ENCODE results near the gene MLF1.
"Not testable (repeated sequence)": the region's sequence is repeated elsewhere in the genome, so short reads cannot be mapped to it uniquely, and the experiment has no call there.

MLF1 gene

DNA sequence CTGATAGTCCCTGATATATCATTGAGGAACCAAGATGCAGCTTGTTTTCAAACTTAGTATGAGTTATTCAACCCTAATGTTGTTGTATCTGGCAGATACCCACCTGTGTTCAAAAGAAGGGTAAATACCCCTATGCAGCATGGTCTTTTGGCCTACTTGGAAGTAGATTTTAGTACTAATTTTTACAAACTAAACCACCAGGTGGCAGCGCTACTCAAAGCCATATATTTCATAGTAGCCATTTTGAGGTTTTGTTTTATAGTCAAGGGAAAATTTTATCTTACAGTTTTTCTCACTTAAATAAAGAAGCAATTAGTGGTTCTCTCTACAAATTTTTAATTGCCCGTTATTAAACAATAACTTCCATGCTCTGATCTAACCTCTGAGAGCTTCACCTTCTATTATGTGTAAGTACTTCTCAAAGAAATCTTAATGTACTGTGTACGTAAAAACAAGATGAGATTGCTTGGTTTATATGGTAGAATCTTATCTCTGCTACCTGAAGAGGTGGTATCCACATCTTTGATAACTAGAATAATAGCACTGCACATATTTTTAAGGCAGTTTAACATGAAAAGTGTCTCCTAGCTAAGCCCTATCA, 31.5 kb upstream of the MLF1 start:
- no peak overlapping the region for H2AFZ ChIP-seq (ENCODE audit: low read length)
- no peaks in the 10 kb centered on the region for H3K27me3 ChIP-seq (ENCODE audit: insufficient read depth, low read length)
- no peaks in the 10 kb centered on the region for H3K9me2 ChIP-seq (ENCODE audit: low read depth, low read length)
- TF ChIP-seq EZH2 (IDR thresholded peaks at IDR 0.05; ENCODE audit: borderline replicate concordance, low read length), result no peak
- TF ChIP-seq, protein P1, sequence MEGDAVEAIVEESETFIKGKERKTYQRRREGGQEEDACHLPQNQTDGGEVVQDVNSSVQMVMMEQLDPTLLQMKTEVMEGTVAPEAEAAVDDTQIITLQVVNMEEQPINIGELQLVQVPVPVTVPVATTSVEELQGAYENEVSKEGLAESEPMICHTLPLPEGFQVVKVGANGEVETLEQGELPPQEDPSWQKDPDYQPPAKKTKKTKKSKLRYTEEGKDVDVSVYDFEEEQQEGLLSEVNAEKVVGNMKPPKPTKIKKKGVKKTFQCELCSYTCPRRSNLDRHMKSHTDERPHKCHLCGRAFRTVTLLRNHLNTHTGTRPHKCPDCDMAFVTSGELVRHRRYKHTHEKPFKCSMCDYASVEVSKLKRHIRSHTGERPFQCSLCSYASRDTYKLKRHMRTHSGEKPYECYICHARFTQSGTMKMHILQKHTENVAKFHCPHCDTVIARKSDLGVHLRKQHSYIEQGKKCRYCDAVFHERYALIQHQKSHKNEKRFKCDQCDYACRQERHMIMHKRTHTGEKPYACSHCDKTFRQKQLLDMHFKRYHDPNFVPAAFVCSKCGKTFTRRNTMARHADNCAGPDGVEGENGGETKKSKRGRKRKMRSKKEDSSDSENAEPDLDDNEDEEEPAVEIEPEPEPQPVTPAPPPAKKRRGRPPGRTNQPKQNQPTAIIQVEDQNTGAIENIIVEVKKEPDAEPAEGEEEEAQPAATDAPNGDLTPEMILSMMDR (IDR thresholded peaks at IDR 0.05; ENCODE audit: low read length), result peak; percentile 84
- no peaks in the 10 kb centered on the region for H3F3A ChIP-seq (ENCODE audit: insufficient read depth, low read length)
- H3K79me2 ChIP-seq (ENCODE audit: insufficient read depth, low read length), result no peaks in the 10 kb centered on the region
- no peaks in the 10 kb centered on the region for H4K20me1 ChIP-seq (ENCODE audit: insufficient read depth, low read length)
- no peaks in the 10 kb centered on the region for H3K4me1 ChIP-seq (ENCODE audit: insufficient read depth, low read length, severe bottlenecking)
- H3K36me3 ChIP-seq (ENCODE audit: insufficient read depth, low read length), result peaks cover 10% of the 10 kb centered on the region
- H3K4me3 ChIP-seq (ENCODE audit: low read depth, low read length, poor library complexity, severe bottlenecking), result no peak overlapping the region
- no peak overlapping the region for H3K4me2 ChIP-seq (ENCODE audit: low read length)
- H3K9ac ChIP-seq (ENCODE audit: low read length), result no peak overlapping the region
- H3K27ac ChIP-seq (ENCODE audit: low read depth, low read length, poor library complexity, severe bottlenecking), result no peak overlapping the region
- no peaks in the 10 kb centered on the region for H3K9me3 ChIP-seq (ENCODE audit: low read length)

- H3K9me2 ChIP-seq (ENCODE audit: low read depth, low read length), result no peaks in the 10 kb centered on the region
- no peaks in the 10 kb centered on the region for H3K9me3 ChIP-seq (ENCODE audit: low read length)
- no peak overlapping the region for H2AFZ ChIP-seq (ENCODE audit: low read length)
- peaks cover 10% of the 10 kb centered on the region for H3K36me3 ChIP-seq (ENCODE audit: insufficient read depth, low read length)
- H3K9ac ChIP-seq (ENCODE audit: low read length), result no peak overlapping the region
- no peaks in the 10 kb centered on the region for H4K20me1 ChIP-seq (ENCODE audit: insufficient read depth, low read length)
- no peak overlapping the region for H3K4me2 ChIP-seq (ENCODE audit: low read length)
- TF ChIP-seq, protein P1 (IDR thresholded peaks at IDR 0.05; ENCODE audit: low read length), result no peak
- no peak for TF ChIP-seq EZH2 (IDR thresholded peaks at IDR 0.05; ENCODE audit: borderline replicate concordance, low read length)
- no peak overlapping the region for H3K27ac ChIP-seq (ENCODE audit: low read depth, low read length, poor library complexity, severe bottlenecking)
- H3K27me3 ChIP-seq (ENCODE audit: insufficient read depth, low read length), result no peaks in the 10 kb centered on the region
- no peaks in the 10 kb centered on the region for H3K4me1 ChIP-seq (ENCODE audit: insufficient read depth, low read length, severe bottlenecking)
- no peaks in the 10 kb centered on the region for H3F3A ChIP-seq (ENCODE audit: insufficient read depth, low read length)
- no peaks in the 10 kb centered on the region for H3K79me2 ChIP-seq (ENCODE audit: insufficient read depth, low read length)
- H3K4me3 ChIP-seq (ENCODE audit: low read depth, low read length, poor library complexity, severe bottlenecking), result no peak overlapping the region
Observed at GRCh38 chr3:158540066-158540465, 30.9 kb upstream of the MLF1 start.

DNA sequence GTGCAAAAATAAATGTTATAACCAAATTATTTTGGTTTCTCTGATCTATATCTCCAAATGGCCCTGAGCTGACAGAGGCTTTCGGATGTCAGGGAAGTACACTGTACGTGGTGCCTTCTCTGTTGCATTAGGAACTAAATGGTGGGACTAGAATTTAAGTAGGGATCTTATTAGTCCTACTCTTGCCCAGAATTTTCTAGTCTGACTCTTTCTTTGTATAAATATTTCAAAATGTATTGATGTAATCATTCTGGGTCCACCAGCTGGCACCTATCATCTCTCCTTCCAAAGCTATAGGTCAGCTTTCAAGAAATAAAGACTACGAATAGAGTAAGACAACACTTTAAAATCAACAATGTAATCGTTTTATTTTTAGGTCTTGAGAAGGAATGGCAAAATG, 22.3 kb upstream of the MLF1 start:
- Histone ChIP-seq H3K36me3 (ENCODE audit: insufficient read depth, low read length) (peaks cover 5% of the 10 kb centered on the region), H3K9me2 (ENCODE audit: low read depth, low read length) (no peaks in the 10 kb centered on the region), H3K79me2 (ENCODE audit: insufficient read depth, low read length) (no peaks in the 10 kb centered on the region), H3F3A (ENCODE audit: insufficient read depth, low read length) (no peaks in the 10 kb centered on the region), H3K9me3 (ENCODE audit: low read length) (no peaks in the 10 kb centered on the region), H3K4me1 (ENCODE audit: insufficient read depth, low read length, severe bottlenecking) (no peaks in the 10 kb centered on the region), H3K9ac (ENCODE audit: low read length) (no peak overlapping the region), H3K4me2 (ENCODE audit: low read length) (no peak overlapping the region), H3K4me3 (ENCODE audit: low read depth, low read length, poor library complexity, severe bottlenecking) (no peak overlapping the region), H2AFZ (ENCODE audit: low read length) (no peak overlapping the region), H3K27ac (ENCODE audit: low read depth, low read length, poor library complexity, severe bottlenecking) (no peak overlapping the region), H4K20me1 (ENCODE audit: insufficient read depth, low read length) (no peaks in the 10 kb centered on the region), H3K27me3 (ENCODE audit: insufficient read depth, low read length) (no peaks in the 10 kb centered on the region)
- TF ChIP-seq EZH2 (IDR thresholded peaks at IDR 0.05; ENCODE audit: borderline replicate concordance, low read length), result no peak
- TF ChIP-seq, protein P1 (IDR thresholded peaks at IDR 0.05; ENCODE audit: low read length), result no peak

DNA sequence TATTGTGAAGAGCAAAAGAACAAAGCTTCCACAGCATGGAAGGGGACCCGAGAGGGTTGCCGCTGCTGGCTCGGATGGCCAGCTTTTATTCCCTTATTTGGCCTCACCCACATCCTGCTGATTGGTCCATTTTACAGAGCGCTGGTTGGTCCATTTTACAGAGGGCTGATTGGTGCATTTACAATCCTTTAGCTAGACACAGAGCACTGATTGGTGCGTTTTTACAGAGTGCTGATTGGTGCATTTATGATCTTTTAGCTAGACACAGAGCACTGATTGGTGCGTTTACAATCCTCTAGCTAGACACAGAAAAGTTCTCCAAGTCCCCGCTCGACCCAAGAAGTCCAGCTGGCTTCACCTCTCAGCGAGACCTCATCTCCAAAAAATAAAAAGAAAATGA, 21.1 kb upstream of the MLF1 start:
- H3F3A ChIP-seq (ENCODE audit: insufficient read depth, low read length); H3K36me3 ChIP-seq (ENCODE audit: insufficient read depth, low read length); H3K9me2 ChIP-seq (ENCODE audit: low read depth, low read length): not testable (repeated sequence)

More for the DNA sequence above, 21.1 kb upstream of the MLF1 start:
- not testable (repeated sequence) for H3K4me2 ChIP-seq (ENCODE audit: low read length); H3K9me3 ChIP-seq (ENCODE audit: low read length); H3K9ac ChIP-seq (ENCODE audit: low read length); H4K20me1 ChIP-seq (ENCODE audit: insufficient read depth, low read length); H3K4me1 ChIP-seq (ENCODE audit: insufficient read depth, low read length, severe bottlenecking); H3K27ac ChIP-seq (ENCODE audit: low read depth, low read length, poor library complexity, severe bottlenecking); H2AFZ ChIP-seq (ENCODE audit: low read length); H3K79me2 ChIP-seq (ENCODE audit: insufficient read depth, low read length); H3K27me3 ChIP-seq (ENCODE audit: insufficient read depth, low read length); H3K4me3 ChIP-seq (ENCODE audit: low read depth, low read length, poor library complexity, severe bottlenecking)

Data from OCI-LY1 (cell line).